ENCODE data around the gene FGF4. TPM values are rescaled to one million over a fixed set of nuclear protein-coding genes. Genes with fewer than 3 reads are reported as not detected.
A peak's percentile ranks its signal among the peaks of the same experiment; 100 is the strongest.

The FGF4 gene
- total RNA-seq, 1 experiment from 2014 or later, result not detected

GRCh38 chr11:69807106-69807815 lies 32.1 kb upstream of the FGF4 start:
- DNase-seq (ENCODE audit: low read depth), result no peak

- DNase-seq (ENCODE audit: low read depth), result no peak
These were observed 29.8 kb upstream of the FGF4 start for GRCh38 chr11:69804769-69805508.

DNA sequence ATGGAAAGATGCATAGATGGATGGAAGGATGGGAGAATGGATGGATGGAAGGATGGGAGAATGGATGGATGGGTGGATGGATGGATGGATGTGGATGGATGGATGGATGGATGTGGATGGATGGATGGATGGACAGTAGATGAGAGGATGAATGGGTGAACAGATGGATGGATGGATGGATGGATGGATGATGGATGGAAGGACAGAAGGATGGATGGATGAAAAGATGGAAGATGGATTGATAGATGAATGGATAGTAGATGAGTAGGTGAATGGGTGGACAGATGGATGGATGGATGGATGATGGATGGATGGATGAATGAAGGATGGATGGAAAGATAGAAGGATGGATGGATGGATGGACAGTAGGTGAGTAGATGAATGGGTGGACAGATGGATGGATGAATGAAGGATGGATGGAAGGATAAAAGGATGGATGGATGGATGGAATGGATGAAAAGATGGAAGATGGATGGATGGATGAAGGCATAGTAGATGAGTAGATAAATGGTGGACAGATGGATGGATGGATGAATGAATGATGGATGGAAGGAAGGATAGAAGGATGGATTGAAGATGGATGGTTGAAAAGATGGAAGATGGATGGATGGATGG lies 28.6 kb upstream of the FGF4 start:
- DNase-seq (ENCODE audit: low read depth), result no peak

- no peak for DNase-seq (ENCODE audit: low read depth)
These were observed 27.9 kb upstream of the FGF4 start for GRCh38 chr11:69803022-69803421.

DNA sequence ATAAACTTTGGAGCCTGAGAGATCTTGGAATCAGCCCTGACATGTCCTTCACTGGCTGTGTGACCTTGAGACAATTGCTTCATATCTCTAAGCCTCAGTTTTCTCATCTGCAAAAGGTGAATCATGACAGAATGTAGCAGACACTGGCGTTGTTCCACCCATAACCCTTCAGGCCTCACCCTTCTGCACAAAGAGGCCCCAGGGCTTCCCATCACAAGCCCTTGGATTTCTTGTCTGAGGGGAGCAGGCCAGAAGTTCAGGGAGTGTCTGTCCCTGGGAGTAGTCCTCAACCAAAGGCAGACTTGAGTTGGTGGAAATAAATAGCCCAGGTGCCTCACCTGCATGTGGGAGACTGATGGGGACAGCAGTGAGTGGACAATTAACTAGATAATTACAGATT lies 27.4 kb upstream of the FGF4 start:
- DNase-seq (ENCODE audit: low read depth), result no peak

GRCh38 chr11:69801513-69802335 lies 26.6 kb upstream of the FGF4 start:
- DNase-seq (ENCODE audit: low read depth), result no peak

- no peak for DNase-seq (ENCODE audit: low read depth)
These were observed 25.1 kb upstream of the FGF4 start for GRCh38 chr11:69800278-69800677.

GRCh38 chr11:69799582-69799981 lies 24.4 kb upstream of the FGF4 start:
- peak; percentile 36 for DNase-seq (ENCODE audit: low read depth)

- DNase-seq (ENCODE audit: low read depth), result no peak
These were observed 24.0 kb upstream of the FGF4 start for GRCh38 chr11:69799097-69799496.

GRCh38 chr11:69797737-69798528 lies 22.8 kb upstream of the FGF4 start:
- no peak for DNase-seq (ENCODE audit: low read depth)

DNA sequence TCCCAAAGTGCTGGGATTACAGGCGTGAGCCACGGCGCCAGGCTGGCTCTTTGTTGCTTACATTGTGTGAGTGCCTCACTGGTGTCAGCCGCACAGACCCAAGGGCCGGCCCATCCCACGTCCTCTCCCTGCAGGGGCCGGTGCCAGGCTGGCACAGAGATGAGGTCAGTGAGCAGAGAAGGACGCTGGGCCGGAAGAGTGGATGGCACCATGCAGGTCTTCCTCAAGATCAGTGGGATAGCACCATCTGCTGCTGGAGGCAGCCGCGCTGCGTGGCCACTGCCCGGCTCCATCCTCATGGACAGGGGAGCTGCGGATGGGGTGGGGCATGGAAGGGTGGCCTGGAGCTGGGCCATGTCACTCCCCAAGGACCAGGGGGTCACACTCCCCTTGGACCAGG lies 22.0 kb upstream of the FGF4 start:
- DNase-seq (ENCODE audit: low read depth), result no peak

- DNase-seq (ENCODE audit: low read depth), result no peak
These were observed 20.9 kb upstream of the FGF4 start for GRCh38 chr11:69796063-69796462.

DNA sequence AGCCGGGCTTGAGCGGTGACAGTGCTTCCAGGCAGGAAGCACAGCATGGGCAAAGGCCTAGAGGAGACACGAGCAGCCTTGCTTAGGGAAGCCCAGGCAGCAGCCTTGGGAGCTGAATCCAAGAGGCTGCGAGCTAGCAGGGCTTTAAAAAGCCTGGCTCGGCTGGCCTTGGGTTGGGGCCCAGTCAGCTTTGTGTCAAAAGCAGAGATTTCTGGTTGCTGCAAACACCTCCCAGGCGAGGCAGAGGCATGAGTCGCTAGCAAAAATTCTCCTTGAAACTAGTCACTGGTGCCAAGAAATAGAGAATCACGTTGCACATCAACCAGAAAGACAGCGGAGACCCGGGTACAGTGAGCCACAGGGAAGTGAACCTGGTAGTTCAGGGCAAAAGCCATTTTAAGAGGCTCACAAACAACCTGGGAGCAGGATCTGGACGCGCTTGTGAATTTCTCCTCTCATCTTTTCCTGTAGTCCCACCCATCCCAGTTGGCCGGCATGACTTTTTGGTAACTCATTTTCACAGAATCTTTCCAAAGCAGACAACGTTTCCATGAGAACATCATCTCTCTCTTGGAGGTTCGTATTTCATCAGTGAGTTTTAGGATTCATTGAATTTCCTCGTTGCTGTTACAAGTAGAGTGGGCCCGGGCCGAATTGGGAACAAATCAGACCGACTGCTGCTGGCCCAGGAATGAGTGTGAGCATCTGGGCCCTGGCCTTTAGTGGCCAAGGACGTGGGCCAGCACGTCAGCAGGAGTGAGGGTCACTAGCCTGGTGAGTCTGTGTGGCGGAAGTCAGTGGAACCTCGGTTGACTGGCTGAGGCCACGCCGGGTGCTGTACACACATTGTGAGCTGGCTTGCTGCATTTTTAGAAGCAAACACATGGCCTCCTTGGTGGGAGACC lies 16.4 kb upstream of the FGF4 start:
- peak; percentile 5 for DNase-seq (ENCODE audit: low read depth)

GRCh38 chr11:69788956-69789355 lies 13.8 kb upstream of the FGF4 start:
- DNase-seq (ENCODE audit: low read depth), result no peak

DNA sequence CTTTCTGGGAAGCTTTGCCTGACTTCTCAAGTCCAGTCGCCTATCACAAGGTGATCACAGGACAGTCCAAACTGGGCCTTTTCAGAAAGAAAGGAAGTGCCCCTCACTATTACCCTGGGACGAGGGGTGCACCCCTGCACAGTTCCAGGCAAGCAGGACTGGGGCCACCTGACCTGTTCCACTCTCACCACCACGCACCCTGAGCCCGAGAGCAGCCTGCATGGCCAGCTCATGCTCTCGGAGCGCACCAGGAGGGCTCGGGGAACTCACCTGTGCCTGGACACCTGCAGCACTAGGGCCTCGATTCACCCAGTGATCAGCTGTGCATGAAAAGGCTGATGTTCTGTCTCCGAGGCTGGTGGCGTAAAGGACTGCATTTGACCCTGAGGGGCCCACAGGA lies 12.8 kb upstream of the FGF4 start:
- no peak for DNase-seq (ENCODE audit: low read depth)

- no peak for DNase-seq (ENCODE audit: low read depth)
These were observed 12.3 kb upstream of the FGF4 start for GRCh38 chr11:69787457-69787856.

DNA sequence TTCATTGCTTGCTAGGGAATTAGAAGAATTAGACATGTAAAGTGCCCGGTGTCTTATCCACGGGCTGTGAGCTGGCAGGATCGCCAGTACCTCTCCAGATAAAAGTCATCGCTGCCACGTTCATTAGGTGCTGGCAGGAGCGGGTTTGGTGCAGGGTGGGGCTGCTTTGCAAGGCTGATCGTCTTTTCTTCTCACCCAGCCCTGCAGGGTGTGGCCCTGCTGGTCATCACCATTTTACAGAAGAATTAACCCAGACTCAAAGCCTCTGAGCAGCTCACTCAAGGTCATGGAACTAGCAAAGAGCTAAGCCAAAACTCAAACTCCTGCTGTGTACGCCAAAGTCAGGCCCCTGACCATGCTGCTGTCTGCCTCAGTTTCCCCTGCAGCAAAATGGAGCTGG lies 6.1 kb upstream of the FGF4 start:
- no peak for DNase-seq (ENCODE audit: low read depth)

- no peak for DNase-seq (ENCODE audit: low read depth)
These were observed 3.2 kb upstream of the FGF4 start for GRCh38 chr11:69778373-69778772.

DNA sequence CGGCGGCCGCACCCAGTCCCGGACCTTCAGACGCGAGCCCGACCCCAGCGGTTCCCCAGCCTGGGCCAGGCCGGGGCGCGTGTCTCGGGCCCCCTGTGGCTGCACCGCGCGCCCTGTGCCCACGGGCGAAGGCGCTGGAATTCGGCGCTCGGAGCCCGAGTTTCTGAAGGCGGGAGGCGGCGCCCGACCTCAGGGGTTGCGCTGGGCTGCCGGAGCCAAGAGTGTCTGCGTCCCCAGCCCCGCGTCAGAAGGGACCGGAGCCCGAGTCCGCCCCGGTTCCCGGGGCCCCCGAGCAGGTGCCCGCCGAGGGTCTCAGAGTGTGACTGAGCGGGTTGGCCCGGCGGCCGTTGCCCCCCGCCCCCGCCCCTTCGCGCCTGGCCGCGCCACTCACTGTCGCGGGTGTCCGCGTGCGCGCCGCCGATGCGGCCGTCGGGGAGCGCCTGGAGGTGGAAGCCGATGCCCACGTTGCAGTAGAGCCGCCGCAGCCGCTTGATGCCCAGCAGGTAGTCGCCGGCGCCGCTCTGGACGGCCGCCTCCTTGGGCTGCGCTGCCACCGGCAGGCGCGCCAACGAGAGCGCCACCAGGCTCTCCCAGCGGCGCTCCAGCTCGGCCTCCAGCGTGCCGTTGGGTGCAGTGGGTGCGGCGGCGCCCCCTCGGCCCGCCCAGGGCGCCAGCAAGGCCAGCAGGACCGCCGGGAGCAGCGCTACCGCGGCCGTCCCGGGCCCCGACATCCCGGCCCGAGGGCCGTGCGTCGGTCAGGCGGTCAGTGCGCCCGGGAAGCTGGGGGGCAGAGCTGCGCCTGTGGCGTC lies 583 bp downstream of the FGF4 start:
- no peak for DNase-seq (ENCODE audit: low read depth)

Data from RPMI7951 (cell line).